WI38 (cell line): ENCODE results near the gene SPO11.

Experiments
- H3K4me3 ChIP-seq: 2 replicates; pipeline ENCODE4 v1.5.1; 2011; ENCODE audit warnings: low read depth, mild to moderate bottlenecking, control low read depth, low read length
- CTCF ChIP-seq: IDR thresholded peaks from 2 replicates; pipeline ENCODE4 v1.5.1; 2012; ENCODE audit warnings: low read depth, mild to moderate bottlenecking, control low read depth, low read length

Gene SPO11

GRCh38 chr20:57293995-57294394 is 35.6 kb upstream of the SPO11 start:
- no peak for TF ChIP-seq CTCF

GRCh38 chr20:57294550-57294949 is 35.1 kb upstream of the SPO11 start:
- no peak for TF ChIP-seq CTCF
- H3K4me3 ChIP-seq = no peak overlapping the region

More at GRCh38 chr20:57293995-57294394, 35.6 kb upstream of the SPO11 start:
- no peak overlapping the region for H3K4me3 ChIP-seq

- H3K4me3 ChIP-seq = no peak overlapping the region
- TF ChIP-seq CTCF = no peak
These were observed 31.1 kb upstream of the SPO11 start for GRCh38 chr20:57298457-57298856.

- no peak for TF ChIP-seq CTCF
- H3K4me3 ChIP-seq = no peak overlapping the region
These were observed 28.6 kb upstream of the SPO11 start for GRCh38 chr20:57301026-57301425.

- no peak for TF ChIP-seq CTCF
- no peak overlapping the region for H3K4me3 ChIP-seq
These were observed 22.9 kb upstream of the SPO11 start for GRCh38 chr20:57306747-57307146.

GRCh38 chr20:57308451-57309271 is 20.9 kb upstream of the SPO11 start:
- TF ChIP-seq CTCF = no peak
- no peak overlapping the region for H3K4me3 ChIP-seq

GRCh38 chr20:57309544-57310115 is 20.0 kb upstream of the SPO11 start:
- no peak for TF ChIP-seq CTCF
- H3K4me3 ChIP-seq = no peak overlapping the region
